NCI-H82 treated with DMSO at 0.1 percent for 48 hours (cell line): ENCODE measurements around the gene SMG6.
A peak's percentile ranks its signal among the peaks of the same experiment; 100 is the strongest.

Experiments
- DNase-seq: peaks from one replicate; lab custom pipeline; 2025; ENCODE audit not compliant: unreplicated experiment; lab: John Stamatoyannopoulos, UW

The SMG6 gene

GRCh38 chr17:2110436-2110835, 193.1 kb downstream of the SMG6 start:
- DNase-seq, result no peak

- DNase-seq, result no peak
These were observed 195.4 kb downstream of the SMG6 start for GRCh38 chr17:2108170-2108569.

DNA sequence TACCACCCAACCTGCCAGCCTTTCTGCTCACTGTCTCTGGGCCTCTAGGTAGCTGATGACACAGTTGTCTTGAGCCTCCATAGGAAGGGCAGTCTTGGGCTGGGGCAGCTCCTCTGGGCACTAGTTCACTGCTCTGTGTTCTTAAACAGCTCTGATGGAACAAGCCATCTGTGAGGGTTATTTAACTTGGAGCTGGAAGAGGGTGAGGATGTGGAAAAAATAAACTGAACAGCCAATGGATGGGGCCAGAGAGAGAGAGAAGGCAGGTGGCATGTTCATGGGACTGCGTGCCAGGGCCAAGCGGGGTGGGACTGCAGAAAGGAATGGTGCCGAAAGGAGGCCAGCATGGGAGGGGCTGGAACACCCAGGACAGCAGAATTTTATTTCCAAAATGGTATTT, 196.1 kb downstream of the SMG6 start:
- DNase-seq, result no peak

DNA sequence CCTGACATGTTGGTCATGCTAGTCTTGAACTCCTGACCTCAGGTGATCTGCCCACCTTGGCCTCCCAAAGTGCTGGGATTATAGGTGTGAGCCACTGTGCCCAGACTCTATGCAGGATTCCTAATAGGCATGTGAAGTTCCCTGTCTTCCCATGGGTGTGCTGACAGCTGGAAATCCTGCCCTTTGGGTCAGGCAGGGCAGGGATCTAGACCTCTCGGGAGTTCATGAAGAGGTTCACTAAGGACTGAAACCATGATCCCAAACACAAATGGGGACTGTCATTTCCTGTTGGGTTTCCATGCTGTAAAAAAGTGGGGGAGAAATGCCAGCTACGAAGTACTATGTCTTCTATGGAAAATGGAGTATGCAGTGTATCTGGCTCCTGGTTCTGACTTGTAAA, 196.5 kb downstream of the SMG6 start:
- no peak for DNase-seq

DNA sequence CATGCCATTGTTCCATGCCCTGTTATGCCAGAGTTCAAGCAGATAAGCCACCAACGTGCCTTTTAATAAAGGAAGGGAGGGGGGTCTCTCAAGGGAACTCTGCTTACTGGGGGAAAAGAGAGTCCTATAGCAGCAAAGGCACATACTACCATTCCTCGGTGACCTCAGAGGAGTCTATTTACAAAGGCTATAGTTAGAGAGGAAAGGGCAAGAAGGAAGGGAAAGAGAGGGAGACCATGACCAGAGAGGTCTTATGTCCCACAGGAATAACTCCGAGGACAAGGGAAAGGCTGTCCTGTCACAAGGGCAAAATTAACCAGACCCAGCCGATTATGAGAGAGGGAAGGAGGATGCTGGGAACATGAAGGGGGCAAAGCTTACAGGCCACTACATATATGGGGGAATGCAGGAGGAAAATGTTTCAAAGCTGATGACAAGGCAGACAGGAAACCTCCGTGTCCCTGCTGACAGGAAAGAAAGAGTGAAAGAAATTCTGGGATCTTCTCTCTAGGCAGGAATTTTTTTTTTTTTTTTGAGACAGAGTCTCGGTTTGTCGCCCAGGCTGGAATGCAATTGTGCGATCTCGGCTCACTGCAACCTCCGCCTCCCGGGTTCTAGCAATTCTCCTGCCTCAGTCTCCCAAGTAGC, 197.2 kb downstream of the SMG6 start:
- DNase-seq, result no peak

GRCh38 chr17:2105663-2106062, 197.9 kb downstream of the SMG6 start:
- DNase-seq, result no peak

GRCh38 chr17:2102931-2103809, 200.4 kb downstream of the SMG6 start:
- DNase-seq, result peak; percentile 35

GRCh38 chr17:2101448-2102257, 201.9 kb downstream of the SMG6 start:
- no peak for DNase-seq

GRCh38 chr17:2095536-2095910, 208.1 kb downstream of the SMG6 start:
- DNase-seq, result no peak

DNA sequence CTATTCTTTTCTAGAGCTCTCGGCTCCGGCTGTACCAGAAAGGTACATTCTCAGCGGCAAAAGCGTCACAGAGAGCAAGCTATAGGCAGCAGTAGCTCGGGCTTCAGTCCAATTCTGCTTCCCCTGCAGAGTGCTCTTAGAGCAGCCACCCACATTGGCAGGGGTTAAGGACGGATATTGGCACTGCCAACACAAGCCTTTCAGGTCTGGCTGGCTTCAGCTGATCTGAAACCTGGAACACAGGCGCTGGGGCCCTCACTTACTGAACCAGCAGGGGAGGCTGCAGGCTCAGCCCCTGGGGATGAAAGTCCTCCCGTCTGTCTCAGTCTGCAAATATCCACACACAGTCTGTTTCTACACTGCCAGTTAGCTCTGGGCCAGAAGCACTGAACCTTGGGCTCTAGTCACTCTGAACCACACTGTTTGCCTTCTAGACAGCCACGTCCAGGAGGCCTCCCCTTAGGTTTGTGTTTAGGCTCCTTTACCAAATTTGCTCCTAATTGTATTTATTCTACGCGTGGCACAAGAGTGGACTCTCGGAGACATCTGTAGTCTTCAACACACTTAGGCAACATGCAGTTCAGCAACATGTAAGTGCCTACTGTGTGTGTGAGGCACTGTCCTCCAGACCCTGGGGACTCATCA, 208.6 kb downstream of the SMG6 start:
- no peak for DNase-seq

DNA sequence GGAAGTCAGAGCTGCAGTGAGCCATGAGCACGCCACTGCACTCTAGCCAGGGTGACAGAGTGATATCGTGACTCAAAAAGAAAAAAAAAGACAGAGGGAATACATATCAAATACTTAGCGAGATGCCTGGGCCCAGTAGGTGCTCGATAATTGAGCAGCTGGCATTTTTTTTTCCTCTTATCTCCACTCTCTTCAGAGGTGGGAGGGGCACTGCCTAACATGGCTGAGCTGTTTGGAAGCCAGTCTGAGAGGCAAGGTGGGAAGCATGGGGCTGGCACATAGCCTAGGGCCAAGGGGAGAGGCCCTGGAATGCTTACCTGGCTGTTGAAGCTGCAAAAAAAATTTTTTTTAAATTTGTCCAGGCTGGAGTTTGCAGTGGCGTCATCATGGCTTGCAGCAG, 210.2 kb downstream of the SMG6 start:
- DNase-seq, result no peak

DNA sequence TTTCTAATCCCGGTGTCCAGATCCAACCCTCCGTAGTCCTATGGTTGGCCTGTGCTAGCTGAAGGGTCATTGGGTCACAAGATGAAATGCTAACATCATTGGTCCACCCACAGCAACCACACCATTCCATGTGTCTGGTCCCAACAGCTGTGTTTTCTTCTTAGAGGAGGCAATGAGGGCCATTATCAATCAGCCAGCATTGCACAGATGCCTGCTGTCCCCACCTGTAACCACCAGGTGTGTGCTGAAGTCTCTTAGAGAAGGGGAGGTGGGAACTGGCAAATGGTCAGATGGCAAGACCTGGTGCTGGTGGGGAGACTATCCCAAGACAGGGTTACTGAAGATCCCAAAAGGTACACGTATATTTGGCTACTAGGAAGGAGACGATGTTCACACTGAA, 211.3 kb downstream of the SMG6 start:
- no peak for DNase-seq

DNA sequence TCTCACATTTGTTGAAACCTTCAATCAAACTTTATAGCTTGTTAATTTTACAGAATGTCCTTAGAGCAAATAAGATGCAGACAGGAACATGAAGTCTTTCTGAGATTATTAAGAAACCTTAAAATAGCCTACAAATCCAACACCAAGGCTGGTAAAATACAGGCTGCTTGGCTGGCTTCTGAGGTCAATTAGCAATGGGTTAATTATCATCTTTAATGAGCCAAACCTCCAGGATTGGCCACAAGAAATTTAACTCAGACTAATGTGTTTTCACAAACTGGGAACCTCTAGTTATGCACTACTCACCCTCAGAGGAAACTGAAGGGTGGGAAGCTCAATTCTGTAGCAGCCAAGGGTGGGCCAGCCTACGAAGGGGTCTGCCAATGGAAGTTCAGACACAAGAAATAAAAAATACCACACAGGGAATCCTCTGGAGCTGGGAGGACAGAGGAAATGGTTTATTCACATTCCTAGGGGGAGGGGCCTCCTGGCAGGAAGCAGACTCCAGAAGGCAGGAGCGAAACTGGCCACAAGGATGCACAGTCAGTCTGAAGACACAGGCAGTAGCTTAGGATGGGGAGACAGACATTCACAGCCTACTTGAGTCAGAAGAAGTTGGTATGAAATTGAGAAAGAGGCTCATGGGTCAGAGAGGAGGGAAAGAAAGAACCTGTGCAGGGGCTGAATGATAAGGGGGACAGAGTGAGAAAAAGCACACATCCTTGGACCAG, 212.6 kb downstream of the SMG6 start:
- no peak for DNase-seq

DNA sequence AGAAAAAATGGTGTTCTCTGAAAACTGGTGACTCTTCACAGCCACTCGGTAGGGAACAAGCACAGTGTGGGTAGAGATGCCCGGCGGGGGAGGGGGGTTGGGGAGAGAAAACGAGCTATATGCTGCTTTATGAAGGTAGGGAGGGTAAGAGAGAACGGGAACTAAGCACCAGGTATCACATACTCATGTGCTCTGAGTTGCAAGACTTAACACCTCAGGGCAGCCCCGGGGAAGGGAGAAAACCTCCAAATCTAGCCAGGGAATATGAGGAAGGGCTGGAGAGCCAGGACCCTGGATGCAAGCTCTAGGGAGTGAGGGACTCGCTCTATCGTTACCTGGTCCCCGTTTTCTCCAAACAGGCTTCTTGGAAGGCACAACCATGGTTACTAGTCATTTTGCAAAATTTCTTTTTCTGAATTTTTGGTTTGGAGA, 213.4 kb downstream of the SMG6 start:
- no peak for DNase-seq

GRCh38 chr17:2089021-2089422, 214.6 kb downstream of the SMG6 start:
- no peak for DNase-seq

GRCh38 chr17:2087597-2088211, 215.9 kb downstream of the SMG6 start:
- DNase-seq, result no peak

DNA sequence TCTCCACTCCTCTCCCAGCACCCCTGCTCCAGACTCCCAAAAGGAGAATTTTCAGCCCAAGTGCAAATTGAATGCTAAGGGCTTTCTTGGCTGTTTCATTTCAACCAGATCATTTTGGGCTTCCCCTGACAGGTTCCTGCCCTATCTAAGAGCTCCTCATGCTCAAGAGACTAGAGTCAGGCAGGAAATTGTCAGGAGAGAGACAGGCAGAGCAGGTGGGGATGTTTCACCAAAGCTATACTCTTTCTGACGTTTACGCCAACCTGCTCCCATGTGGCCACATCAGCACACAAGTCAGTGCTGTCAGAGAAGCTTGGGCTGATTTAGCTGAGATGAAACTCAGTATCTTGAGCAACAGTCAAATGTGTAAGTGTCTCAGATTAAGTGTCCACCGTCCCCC, 217.3 kb downstream of the SMG6 start:
- DNase-seq, result no peak

GRCh38 chr17:2085648-2085949, 218.0 kb downstream of the SMG6 start:
- DNase-seq, result no peak

DNA sequence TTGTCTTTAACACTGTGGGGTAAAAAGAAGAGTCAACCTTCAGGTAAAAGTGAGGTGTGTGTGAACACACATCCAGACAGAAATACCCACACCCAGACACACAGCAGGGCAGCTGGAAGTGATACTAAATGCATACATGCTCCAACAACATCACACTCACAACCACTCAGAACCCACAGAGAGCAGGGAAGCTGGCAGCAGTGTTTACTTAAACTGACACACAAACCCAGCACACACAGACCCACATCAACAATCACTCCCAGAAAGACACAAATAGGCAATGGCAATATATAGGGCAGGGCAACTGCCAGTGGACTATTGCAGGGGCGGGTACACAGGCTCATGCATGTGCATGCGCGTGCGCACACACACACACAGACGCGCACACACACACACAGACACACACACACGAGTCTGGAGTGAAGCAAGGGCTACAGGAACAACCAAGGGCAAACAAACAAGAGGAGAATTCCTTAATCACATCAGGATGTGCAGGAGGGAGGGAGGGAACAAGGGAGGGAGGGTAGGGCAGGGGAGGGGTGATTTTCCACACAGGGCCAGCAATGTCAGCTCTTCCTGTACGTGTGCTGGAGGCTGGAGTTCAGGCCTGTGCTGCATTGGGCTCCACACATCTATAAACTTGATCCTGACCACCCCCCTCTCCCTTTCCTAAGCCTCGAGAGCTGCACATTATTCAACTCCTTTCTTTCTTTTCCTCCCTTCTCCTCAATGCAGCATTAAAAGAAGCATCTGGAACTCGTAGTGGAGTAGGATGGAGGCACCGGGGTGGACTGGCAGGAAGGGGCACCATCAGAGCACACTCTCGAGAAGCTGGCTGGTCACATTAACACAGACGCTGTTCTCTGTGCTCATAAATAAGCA, 218.6 kb downstream of the SMG6 start:
- DNase-seq, result no peak
